Measurements from ENCODE around the gene RPE.

RPE gene

GRCh38 chr2:210002158-210003157 lies at the start of gene RPE:
RPE (plus strand) TSS chr2:210002638; CDS start chr2:210002662, 24 bp downstream.
- DNase-seq: peak; percentile 89

DNA sequence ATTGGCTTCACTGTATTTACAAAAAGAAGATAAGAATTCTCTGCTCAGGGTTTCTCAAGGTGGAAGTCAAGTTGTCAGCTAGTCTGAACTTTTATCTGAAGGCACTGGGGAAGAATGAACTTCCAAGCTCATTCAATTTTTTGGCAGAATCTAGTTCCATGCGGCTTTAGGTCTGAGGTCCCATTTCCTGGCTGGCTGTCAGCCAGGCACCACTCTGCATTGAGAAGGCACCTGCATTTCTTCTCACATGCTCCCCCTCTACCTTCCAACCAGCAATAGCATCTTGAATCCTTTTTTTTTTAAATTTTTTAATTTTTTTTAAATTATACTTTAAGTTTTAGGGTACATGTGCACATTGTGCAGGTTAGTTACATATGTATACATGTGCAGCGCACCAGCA lies 46.2 kb upstream of the RPE start:
- DNase-seq: no peak

DNA sequence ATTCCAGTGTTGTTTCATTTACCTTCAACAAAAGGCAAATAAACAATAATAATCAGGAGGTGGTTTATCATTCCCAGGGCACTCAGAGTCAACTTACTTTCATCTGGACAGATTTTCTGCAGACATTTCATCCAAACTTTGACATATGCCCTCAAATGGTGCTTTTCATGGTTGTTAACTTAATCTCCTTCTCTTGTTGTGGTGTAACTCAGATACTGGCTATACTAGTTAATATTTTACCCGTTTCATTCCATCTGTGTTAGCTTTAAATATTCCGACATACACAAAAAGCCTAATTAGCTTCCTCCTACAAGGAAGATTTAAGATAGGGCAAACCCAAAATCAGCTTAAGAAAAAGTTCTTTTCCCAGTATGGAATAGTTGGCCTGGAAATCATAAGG lies 44.4 kb upstream of the RPE start:
- DNase-seq: no peak

DNA sequence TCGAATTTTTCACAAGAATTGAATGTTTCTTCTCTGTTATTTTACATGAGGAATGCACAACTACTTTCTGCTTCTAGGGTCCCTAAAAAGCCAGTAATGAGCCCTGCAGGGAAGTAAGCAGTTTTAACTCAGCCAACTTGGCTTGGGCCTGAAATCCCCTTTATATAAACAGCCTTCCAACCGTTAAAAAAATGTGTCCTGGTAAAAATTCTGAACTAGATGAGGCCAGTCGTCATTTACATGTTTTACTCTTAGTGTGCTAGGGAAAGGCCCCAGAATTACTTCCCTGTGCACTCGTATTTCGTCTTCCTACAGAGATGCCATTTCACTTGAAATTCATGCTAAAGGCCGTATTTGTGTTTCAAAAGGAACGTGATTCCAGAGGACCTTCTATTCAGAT lies 42.4 kb upstream of the RPE start:
- no peak for DNase-seq

- DNase-seq: peak; percentile 8
These were observed 41.5 kb upstream of the RPE start for GRCh38 chr2:209960676-209961630.

- no peak for DNase-seq
These were observed 36.7 kb upstream of the RPE start for GRCh38 chr2:209965723-209966122.

DNA sequence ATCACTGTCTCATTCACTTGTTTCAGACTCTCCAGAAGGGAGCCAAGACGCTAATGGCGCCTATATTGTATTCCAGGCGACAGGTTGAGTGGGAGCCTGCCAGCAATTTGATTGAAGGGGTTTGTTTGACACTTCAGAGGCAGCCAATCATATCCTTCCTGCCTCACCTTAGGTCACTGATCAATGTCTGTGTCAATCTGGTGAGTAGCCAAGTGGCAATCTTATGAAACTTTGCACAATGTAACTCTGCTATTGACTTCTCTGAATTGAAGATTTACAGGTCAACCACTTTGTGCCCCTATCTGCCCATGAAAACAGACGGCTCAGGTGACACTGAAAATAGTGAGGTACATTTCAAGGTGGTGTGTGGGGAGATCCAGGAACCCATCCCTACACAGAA lies 32.7 kb upstream of the RPE start:
- DNase-seq: no peak

DNA sequence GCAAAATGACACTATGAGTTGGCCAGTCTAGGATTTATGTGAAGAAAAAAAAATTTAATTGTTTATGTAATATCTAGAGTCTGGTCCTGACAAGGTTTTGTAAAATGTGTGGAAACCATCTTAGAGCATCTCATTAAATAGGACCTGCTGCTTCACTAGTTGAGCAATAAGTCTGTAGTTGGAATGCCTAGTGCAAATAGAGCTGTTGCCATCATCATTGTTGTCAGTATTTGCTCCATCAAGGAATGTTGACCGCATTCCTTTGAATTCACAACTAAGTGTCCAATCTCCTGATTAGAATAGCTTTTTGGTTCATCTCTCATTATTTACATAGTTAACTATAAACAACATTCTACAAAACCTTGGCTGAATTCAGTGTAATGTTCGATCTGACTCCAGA lies 32.2 kb upstream of the RPE start:
- DNase-seq: no peak

DNA sequence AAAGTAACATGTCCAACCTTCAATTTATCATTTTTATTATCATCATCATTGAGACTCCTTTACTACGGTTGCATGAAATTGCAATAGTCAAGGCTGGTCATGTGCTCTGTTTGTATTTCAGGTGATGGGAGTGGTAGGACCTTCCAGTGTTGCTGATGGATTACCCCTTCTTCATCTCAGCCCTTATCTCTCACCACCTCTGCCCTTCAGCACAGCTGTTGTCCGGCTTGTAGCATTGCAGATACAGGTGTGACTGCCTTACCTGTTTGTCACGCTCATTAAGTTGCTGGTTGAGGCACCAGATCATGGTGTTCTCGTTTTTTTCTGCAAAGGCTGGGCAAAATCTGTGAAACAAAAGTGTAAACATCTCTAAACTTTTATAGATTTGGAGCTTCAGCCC lies 31.7 kb upstream of the RPE start:
- no peak for DNase-seq

- DNase-seq: no peak
These were observed 29.1 kb upstream of the RPE start for GRCh38 chr2:209973328-209973727.

GRCh38 chr2:209974576-209974975 lies 27.9 kb upstream of the RPE start:
- DNase-seq: no peak

DNA sequence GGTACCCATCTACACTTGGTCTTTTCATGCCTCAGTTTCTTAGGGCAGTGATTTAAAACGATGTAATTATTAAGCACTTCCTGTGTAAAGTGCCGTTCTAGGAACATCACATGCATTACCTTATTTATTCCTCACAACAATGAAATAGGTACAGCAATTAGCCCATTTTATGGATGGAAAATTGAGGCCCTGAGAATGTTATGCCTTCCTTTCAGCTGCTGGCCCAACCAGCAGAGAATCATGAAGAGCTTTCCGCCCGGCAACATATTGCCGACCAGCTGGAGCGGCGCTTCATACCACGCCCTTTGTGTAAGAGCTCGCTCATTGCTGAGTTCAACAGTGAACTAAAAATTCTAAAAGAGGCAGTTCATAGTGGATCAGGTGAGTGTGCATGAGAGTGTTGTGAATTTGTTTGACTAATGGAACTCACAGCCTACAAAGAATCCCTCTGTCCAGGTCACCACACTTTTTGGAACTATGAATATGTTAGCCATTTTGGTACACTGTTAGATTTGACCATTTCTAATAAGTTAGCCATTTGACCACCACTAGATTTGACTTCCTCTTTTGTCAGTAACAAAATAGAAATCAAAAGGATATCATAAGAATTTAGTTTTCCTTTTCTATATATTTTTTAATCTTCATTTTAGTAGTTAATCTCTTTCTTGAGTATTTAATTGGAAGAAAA lies 25.6 kb upstream of the RPE start:
- DNase-seq: no peak

- DNase-seq: no peak
These were observed 24.8 kb upstream of the RPE start for GRCh38 chr2:209977386-209978239.

- no peak for DNase-seq
These were observed 18.1 kb upstream of the RPE start for GRCh38 chr2:209984291-209984690.

GRCh38 chr2:209985874-209986273 lies 16.6 kb upstream of the RPE start:
- no peak for DNase-seq

- no peak for DNase-seq
These were observed 16.0 kb upstream of the RPE start for GRCh38 chr2:209986415-209986814.

DNA sequence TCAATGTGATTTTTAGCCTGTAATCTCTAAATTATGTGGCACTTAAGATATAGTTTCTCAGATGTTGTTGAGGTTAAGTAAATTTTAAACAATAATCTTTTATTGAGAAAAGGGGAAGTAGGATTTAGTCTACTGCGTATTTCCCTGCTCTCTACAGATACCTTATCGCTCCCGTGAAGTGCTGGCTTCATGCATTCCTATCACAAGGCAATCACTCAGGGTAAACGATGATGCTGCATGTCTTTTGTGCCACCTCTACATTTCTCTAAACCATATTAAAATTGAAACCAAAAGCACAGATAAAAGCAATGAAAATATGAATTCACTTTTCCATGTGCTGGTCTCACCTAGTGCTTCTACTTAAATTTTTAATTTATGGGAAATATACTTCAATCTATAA lies 14.4 kb upstream of the RPE start:
- DNase-seq: no peak

- DNase-seq: no peak
These were observed 11.6 kb upstream of the RPE start for GRCh38 chr2:209990838-209991237.

DNA sequence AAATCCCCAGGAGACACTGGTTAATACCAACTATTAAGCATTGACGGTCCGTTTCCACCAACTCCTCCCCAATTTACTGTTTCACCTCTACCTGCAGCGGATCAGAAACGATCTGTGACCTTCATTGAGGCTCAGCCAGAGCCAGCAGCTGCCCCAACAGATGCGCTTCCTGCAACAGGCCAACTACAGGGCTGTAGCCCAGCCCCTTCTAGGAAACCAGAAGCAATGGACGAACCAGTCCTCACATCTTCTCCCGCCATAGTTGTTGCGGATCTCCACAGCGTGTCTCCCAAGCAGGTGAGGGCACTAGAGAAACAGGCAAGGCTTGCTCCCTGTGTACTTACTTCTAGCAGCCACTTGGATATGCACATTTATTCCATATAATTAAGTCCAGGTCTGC lies 8.5 kb upstream of the RPE start:
- no peak for DNase-seq

DNA sequence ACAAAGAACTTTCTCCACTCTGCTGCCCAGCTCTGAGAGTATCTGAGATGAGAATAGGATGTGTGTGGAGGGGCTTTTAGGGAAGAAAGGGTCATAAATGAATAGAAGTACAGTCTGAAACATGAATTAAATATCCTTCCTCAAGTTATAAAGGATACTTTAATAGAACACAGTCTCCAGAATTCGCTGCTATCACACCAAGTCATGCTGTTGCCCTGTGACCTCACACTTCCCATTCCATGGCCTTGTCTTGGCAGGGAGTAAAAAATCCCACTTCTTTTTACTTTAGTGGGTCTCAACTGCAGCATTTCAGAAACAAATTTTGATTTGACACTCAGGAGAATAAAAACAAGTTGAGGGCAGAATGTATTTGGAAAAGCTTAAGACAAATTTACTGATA lies 3.8 kb upstream of the RPE start:
- DNase-seq: no peak

DNA sequence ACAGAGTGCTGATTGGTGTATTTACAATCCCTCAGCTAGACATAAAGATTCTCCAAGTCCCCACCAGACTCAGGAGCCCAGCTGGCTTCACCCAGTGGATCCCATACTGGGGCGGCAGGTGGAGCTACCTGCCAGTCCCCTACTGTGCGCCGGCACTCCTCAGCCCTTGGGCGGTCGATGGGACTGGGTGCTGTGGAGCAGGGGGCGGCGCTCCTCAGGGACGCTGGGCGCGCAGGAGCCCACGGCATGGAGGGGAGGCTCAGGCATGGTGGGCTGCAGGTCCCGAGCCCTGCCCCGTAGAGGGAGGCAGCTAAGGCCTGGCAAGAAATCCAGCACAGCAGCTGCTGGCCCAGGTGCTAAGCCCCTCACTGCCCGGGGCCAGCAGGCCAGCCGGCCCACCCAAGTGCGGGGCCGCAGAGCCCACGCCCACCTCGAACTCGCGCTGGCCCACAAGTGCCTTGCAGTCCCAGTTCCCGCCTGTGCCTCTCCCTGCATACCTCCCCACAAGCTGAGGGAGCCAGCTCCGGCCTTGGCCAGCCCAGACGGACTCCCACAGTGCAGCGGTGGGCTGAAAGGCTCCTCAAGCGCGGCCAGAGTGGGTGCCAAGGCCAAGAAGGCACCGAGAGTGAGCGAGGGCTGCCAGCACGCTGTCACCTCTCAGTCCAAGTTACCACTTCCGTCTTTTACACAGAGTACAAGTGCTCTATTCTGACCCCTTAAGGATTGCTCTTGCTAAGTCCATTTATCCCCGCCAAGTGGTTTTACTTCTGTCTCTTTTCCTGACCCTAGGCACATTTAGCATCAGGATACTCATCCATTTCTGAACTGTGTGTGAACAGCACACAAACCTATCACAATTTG lies 1.7 kb upstream of the RPE start:
- no peak for DNase-seq
